GM18502 (cell line): ENCODE results near the gene FOXL2NB.
A peak's percentile ranks its signal among the peaks of the same experiment; 100 is the strongest.

Experiments used
- ATAC-seq: cut with Tn5 transposase; IDR thresholded peaks from one replicate; pipeline ENCODE4 v1.9.1; 2021; ENCODE audit warnings: mild to moderate bottlenecking; ENCODE audit not compliant: unreplicated experiment, poor library complexity

Gene FOXL2NB

DNA sequence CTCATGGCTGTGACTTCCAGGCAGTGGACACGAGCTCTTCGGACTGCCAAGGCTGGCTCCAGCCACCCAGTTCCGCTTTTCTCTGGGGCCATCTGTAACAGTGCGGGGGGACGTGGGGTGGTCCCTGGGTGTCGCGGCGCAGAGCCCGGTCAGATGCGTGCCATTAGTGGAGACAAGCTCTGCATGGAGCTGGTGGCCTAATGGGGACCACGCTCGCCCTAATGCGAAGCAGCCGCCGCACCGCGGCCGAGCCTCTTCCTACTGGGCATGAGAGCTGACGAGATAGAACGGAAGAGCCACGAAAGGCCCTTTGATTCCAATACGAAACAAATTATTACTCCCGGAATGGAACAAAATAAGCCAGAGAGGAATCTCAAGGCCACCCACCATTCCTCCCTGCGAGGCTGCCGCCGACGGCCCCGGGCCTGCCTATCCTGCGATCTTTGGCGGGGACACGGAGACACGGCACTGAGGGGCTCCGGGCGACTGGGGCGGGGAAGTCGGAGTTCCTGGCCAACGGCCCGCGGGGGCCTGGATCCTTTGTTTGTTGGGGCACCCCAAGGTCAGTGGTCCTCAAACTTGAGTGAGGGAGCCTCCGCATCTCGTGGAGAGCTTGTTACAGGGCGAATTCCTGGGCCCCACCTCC is 18.2 kb upstream of the FOXL2NB start:
- ATAC-seq = no peak

DNA sequence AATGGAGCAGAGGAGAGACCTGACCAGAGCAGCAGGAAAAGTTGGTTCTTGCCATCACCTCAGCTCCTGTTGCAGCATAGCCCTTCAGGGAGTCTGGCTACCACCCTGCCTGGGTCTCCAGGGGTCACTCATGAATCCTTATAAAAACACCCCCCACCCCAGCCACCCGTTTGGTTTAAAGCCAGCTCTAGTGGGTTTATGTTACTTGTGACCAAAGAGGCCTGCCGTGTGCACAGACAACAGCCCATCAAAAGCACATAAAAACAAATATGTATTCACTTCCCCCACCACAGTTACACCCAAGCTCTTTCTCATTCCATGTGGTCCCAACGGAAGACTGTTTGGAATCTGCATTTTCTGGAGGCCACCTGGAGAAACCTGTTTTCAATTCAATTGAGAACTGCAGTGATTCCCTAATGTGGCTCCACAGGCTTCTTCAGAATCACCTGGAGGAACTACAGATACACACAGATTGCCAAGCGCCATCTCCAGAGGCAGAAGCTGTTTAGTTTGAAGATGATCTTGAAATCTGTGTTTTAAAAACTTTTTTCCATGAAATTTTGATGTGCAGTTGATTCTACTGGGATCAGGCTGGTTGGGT is 13.8 kb upstream of the FOXL2NB start:
- ATAC-seq = no peak

DNA sequence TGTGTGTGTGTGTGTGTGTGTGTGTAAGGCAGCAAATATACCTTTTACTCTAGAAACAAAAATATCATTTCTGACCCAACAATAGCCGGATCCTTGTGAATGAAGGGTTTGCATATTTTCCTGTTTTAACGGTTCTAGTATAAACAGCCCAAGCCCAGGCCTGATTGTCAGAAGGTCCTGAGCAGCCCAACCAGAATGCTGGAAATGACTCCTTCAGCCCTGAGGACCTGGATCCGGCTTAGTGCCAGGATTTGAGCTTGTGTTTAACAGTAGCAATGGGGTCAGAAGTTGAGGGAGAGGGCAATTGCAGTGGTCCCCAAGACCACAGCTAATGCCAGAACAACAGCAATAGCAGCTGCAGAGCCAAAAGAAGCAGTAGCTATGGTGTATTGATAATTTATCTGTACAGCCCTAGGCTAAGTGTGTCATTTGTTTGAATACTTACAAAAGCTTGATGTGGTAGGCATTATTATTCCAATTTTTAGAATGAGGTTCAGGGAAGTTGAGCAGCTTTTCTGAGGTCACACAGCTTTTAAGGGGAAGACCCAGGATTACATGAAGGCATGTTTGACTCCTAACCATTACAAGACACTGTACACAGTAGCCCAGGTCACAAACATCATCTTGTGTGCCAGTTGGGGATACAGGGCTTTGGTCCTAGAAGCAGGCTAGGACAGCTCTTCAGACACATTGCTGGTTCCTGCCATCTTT is 12.9 kb upstream of the FOXL2NB start:
- ATAC-seq = no peak

DNA sequence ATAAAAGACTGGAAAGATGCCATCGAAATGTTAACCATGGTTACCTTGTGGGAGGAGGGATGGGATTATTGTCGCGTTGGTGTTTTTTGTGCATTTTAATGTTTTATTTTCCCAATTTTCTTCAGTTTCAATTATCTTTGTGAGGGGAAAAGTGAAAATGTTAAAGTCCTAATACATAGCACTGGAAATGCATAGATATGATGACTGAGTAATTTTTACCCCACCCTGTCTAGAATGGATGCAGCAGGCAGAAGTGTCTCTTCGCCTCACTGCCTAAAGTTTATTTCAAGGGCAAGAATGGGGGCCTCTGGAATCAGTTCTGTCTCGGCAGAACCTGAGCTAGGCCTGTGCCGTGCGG is 11.5 kb upstream of the FOXL2NB start:
- no peak for ATAC-seq

DNA sequence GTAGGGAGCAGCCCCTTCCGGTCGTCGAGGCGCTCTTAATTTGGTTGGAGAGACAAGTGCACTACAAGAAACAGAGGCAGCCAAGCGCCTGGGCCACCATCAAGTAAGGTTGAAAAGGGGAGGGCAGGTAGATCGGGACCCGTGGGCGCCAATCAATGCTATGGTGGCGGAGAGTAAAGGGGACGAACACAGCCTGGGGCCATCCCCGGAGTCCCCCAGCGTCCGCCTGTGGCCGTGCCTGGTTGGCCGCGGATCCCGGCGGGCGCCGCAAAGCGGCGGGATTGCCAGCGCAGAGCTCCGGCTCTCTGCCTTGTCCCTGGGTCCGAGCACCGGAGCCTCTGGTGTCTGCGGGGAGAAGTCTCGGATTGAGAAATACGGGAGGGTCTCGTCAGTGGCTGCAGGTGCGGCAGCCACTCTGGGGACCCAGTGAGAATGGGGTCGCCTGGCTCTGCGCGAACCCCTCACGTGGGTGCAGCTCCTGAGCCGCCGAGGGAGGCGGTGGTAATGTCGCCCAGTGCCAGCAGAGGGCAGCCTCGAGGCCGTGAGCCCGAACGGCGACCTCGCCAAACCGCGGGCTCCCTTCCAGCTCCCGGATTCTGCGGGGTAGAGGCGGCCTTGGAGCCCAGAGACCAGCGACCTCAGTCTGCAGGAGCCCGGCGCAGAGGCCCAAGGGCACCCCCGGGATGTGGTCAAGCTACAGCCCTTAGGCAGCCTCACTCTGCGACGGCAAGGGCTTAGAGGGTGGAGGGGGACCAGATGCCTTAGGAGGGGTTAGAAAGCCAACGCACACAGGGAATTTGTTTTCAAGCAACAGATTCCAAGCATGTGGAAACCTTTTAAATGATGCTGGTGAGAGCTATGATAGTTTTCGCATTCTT is 10.9 kb upstream of the FOXL2NB start:
- ATAC-seq = peak; percentile 78

DNA sequence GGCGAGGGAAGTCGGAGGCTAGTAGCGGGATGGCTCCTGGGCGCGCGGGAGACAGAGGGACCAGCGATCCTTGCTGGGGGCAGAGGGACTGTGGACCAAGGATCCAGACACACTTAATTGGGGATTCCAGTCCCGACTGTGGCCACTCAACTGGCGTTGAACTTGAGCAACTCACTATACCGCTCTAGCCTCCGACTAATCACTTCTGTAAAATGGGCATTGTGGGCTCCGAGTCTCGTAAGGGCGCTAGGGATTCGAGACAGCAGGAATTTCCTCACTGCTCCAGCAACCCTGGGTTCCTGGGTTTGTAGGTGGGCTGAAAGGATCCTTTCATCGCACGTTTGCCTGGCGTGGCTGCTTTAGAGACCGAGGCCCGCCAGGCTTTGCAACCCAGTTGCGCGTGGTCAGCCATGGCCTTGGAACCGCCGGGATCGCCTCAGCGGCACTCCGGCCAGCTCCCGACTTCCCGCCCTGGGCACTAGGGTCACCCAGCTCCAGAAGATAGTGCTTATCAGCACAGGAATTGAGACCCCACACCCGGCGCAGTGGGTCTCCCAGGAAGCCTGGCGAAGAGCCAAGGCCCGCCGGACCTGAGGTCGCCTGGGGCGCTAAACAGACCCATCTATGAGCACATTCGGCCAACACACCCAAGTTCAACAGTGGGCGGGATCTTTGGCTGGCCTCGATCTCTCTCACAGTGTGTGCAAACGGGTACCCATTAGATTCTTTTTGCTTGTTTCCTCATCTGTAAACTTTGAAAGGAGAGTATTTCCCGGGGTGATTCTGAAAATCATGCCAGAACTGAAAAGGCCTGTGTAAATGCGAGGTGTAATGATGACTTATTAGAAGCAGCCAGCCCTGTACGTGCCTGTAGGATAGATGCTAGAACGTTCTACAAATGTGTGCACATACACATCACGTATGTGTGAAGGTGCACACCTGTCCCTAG is 10.0 kb upstream of the FOXL2NB start:
- ATAC-seq = no peak

DNA sequence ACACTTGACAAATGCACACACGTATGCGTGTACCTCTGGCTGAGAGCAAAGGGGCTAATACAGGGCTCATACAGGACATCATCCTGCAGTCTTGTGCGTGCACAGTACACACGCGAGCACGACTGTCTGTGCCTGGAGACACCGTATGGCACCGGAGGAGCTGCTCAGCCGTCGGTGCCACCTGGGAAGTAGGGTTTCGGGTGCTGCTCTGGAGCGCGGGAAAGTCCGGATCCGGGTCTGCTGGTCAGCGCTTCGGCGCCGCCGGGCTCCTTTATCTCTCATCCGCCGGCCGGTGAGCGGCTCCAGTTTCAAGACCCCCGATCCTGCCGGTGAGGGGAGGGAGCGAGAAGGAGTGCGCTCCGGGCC is 9.3 kb upstream of the FOXL2NB start:
- ATAC-seq = no peak

DNA sequence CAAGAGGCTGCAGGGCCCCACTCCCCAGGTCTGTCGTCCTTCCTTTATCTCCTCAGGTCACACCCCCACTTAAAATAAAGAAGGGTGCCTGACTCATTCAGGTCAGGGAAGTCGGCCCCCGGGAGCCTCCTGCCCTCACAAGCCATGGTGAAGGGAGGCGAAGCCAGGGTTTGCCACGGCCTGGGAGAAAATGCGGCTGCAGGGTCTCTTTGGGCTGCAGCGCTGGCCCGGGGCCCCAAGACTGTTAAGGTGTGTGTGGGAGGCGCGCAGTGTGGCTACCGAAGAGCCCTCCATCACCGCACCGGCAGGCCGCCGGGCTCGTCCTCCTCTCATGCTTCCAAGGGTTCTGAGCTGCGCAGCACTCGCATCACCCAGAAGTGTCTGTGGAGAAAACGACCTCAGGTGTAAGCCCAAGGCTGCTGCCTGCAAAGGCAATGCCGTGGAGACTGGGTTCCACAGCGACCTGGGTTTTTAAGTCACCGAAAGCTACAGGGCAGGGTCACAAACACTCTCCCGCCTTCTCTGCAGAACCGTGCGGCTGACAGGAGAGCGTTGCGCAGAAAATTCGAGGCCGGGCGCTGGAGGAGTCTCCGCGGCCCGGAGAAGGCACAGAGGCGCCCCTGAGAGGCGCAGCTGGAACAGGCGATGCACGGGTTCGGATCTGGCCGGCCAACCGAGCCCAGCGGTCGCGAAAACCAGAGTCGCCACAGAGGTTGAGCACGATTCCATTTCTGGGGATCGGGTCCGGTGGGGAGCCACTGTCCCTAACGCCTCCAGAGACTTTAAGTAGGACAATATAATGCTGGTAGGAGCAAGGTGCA is 8.8 kb upstream of the FOXL2NB start:
- ATAC-seq = no peak

DNA sequence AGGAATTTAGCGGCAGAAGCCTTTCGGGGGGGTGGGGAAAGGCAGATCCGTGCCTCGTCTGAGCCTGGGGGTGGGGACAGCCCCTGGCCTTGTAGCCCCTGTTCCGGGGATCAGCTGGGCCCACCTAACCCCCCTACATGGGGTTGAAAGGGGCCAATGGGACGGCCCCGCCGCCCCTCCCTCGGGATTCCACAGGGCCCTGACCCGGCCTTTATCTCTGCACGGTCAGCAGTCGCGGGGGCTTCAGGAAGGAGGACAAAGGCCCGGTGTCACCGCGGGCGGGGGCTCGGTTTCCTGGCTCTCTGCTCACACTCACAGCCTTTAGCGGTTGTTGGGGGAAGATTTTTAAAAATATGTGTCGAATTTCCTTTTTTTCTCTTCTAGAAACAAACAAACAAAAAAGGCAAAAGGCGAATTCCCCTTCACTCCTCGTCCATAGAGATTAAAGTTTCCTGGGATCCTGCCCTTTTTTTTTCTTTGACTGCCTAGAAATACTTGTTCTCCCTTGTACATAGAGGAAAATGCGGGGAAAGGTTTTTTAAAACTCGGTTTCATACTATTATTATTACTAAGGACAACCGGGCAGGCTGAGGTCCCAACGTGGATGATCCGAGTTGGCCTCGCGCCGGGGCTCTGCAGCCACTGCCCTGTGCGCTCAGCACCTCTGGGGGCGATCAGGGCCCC is 8.0 kb upstream of the FOXL2NB start:
- ATAC-seq = no peak

DNA sequence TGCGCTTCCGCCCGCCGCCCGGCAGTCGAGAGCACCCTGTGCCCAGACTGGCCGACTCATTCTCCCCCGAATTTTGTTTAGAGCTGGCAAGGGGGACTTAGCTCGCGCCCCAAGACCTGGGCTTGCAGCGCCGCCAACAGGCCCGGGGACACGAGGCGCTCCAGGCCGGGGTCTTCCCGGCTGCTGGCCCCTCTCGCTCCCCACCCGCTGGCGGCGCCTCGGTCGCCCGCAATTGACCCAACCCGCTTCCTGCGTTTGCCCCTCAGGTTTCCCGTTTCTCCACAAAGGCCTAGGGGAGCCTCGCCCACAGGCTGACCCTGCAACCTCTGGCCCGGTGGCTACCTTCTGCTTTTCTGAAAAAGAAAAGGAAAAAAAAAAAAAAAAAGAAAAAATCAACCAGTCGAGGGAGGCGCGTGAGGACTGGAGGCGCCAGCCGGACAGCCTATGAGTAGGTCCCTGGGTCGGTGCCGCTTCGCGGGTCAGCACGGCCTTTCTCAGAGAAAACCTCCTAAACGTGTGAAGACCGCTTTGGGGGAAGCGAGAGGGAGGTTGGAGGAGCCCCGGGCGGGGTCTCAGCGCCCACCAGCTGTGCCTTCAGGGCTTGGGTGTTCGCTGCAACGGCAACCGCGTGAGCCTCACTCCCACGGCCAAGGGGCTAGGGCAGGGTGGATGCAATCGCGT is 7.3 kb upstream of the FOXL2NB start:
- ATAC-seq = no peak

DNA sequence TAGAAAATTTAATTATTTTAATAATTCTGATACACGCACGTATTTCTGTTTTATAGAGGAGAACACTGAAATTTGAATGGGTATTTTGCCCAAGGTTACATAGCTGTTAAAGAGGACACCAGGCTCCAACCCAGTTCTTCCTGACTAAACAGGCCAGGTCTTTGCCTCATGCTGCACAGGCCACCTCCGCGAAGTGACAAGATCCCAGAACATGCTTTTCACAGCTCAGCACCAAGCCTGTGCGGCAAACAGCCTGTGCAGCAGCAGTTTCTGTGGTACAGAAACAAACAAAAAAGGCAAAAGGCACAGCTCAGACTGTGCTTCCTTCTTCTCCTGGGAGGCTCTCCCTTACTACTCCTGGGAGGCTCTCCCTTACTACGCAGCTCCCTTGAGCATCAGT is 6.6 kb upstream of the FOXL2NB start:
- no peak for ATAC-seq

DNA sequence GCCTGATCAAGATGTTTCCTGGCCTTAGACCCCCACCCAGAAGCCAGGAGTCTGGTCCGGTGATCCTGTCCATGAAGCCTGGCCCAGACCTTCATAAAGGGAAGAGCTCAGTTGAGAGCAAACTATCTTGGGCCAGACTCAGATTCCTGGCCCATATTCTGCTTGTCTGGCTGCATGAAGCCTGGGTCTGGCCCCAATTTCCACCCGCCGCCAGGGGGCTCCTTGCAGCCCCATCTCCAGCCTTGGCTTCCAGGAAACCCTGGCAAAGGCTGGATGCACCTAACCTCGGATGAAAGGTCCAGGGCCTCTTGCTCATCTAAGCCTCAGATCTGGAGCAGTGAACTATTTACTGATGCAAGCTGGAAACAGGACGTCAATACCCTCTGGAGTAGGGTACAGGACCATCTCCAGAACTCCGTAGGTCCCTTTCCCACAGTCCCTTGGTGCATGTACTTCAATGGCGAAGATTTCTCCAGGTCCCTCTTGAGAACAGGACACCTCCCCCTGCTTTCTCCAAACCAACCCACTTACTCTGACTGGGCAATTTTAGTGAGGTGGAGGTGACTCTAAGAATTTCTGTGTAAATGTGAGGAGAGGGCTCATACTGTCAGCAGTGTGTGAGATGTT is 5.6 kb upstream of the FOXL2NB start:
- no peak for ATAC-seq

DNA sequence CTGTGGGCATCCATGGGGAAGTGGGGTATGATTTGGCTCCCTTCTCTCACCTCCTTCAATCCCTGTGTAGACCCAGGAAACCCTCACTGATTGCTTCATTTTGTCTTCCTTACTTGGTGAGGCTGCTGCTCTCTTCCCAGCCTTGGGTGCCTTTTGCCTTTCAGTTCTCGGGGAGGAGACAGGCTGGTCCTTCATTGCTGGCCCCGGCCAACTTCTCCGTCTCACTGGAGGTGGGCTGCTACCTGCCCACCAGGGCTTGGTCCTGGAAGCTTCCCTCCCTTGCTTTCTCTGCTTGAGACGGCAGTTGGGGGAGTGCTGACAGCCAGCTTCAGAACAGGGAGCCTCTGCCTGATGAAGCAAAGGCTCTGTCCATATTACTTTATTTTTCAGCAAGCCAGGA is 4.7 kb upstream of the FOXL2NB start:
- no peak for ATAC-seq

DNA sequence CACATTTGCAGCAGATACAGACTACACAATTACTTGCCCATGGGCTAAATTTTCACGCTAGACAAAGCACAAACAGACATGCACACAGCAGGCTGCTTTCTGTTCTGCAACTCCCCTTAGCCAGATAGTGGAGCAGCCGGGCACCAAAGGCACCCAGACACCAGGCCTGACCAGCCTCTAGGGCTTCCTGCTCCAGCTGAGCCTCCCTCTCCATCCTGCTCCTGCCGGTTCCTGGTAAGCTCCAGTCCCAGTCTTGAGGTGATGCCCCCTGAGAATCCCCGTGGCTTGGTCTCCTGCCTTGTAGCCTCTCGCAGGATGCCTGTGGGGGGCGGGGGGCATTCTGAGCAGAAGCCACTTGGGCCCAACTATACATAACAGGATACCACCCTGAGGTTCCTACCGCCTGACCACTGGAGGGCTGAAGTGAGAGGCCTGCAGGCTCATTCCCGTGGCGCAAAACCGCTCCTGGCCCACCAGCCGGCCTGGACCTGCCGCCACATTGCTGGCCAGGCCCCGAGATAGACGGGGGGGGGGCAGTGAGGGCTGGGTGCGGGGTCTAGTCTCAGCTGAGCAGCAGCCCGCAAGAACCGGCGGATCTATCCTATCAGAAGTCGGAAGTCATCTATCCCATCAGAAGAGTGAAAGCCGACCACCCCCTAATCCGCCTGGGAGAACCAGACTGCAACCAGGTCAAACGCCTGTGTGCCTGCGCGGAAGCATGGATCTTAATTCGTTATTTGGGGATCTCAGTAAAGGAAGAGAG is 4.0 kb upstream of the FOXL2NB start:
- no peak for ATAC-seq

DNA sequence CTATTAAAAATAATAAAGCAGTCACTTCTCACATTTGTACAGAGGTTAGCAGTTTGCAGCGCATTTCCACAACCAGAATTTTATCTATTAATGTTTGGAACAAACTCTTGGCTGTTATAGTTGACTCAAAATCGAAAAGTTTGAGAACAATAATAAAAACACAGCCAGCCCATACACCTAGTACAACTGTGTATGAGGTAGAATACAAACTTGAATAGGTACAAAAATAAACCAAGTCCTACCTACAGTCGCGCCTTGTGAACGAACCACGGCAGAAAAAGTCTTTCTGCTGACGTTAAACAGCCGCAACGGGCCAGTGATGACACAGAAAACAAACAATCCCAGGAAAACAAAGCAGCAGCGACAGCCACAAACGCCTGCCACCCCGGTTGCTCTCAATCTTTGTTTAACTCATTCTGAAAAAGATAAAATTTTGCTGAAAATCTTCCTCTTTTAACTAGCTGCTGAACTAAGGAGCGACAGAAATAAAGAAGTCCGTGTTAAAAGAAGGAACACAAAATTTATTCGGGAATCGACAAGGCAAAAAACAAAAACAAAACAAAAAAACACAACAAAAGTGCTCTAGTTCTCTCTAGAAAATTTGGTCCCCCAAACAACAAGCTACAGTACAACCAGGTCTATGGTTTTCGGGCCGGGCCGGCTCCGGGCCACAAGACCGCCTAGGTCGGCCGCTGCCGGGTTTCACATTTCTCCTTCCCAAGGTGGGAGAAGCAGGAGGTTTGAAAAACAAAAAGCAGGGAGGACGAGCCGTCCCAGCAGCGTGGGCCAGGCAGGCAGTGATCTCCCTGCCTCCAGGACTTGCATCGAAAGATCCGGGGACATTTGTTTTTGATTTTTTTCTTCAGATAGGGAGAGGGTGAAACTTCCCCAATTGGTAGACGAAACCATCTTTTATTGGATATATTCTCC is 3.0 kb upstream of the FOXL2NB start:
- ATAC-seq = no peak

DNA sequence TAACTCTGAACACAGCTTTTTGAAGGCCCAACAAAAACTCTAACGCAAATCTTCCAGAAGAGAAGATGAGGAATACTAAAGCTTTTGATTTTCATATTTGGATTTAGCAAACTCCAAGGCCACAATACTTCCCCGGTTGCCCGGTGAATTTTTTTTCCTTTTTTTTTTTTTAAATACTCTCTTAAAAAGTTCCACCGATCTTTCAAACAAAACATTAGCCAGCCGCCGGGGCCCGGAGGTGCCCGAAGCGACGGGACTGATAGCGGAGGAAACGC is 2.4 kb upstream of the FOXL2NB start:
- no peak for ATAC-seq
